Vagina (tissue), 2 donors: ENCODE data around the gene WWOX.

ENCODE experiments used
- CTCF ChIP-seq, 3 experiments: fragments of 450-650 bp in 2 of 3; fragments of 200-600 bp in 1 of 3; sonication (generic) in 1 of 3; IDR thresholded peaks; one replicate each; pipeline ENCODE4 v1.5.1; 2017 to 2019; ENCODE audit warnings: antibody characterized with exemption in 3 of 3, mild to moderate bottlenecking in 2 of 3, moderate library complexity in 2 of 3
- POLR2A ChIP-seq, 2 donors: fragments of 450-650 bp; IDR thresholded peaks; one replicate each; pipeline ENCODE4 v1.6.1; 2017; ENCODE audit warnings: antibody characterized with exemption in 2 of 2, mild to moderate bottlenecking in 2 of 2, moderate library complexity in 2 of 2
- POLR2AphosphoS5 ChIP-seq, 2 donors: sonication (generic); formaldehyde crosslinking; IDR thresholded peaks; one replicate each; pipeline ENCODE4 v1.9.0; 2017; ENCODE audit warnings: antibody characterized with exemption in 2 of 2, mild to moderate bottlenecking in 2 of 2, low read depth in 1 of 2; ENCODE audit not compliant: insufficient read depth in 1 of 2

DNA sequence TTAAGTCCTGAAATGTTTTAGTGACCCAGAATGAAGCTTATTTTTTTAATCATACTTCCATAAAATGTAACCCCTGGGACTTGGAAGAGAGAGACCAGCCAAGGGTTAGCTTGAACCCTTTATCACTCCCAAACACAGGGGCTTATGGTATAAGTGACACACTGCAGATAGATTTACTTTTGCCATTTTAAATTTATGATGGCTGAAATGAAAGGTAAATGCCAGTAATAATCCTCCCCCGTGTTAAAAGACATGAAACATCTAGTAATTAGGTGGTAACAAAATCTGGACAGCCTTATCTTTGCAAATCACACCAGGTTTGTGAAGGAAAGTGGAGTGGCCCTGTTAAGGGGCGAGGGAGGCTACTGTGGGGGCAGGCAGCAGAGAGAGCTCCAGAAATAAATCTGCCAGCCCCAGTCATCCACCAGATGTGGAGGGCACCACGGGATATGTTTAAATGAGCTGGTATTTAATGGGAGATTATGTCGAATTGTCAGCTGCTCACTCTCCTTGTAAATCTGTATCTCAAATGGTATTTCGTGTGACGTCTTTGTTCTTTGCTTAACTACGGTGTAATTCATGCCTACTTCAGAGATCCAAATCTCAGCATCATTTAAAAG, 326.5 kb downstream of the WWOX start:
- TF ChIP-seq CTCF (IDR thresholded peaks at IDR 0.05) (no peak), POLR2A (IDR thresholded peaks at IDR 0.05) (no peak), POLR2AphosphoS5 (IDR thresholded peaks at IDR 0.05; ENCODE audit: insufficient read depth in 1 of 2, low read depth in 1 of 2) (no peak)
